ENCODE measurements around the gene MYH15.
A peak's percentile ranks its signal among the peaks of the same experiment; 100 is the strongest.

Gene MYH15

DNA sequence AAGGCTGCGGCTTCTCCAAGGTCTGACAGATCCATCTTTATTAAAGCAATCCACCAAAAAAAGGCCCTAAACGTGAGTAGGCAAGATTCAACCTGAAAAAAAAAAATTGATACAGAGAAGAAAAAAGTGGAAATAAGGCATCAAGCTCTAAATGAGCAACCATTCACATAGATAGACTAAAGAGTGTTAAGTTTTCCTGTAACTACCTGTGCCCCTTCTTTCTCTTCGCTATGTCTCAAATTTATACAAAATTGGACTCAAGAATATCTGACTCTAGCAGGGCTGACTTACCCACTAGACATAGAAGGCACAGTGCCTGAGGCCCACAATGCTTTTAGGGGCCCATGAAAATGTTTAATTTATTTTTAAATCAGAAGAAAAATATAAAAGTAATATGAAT is at the start of gene MYH15:
MYH15 (minus strand) TSS at position 101 of the 400 bp plus-strand sequence; CDS start at position 35, 66 bp downstream.
- DNase-seq, result no peak

DNA sequence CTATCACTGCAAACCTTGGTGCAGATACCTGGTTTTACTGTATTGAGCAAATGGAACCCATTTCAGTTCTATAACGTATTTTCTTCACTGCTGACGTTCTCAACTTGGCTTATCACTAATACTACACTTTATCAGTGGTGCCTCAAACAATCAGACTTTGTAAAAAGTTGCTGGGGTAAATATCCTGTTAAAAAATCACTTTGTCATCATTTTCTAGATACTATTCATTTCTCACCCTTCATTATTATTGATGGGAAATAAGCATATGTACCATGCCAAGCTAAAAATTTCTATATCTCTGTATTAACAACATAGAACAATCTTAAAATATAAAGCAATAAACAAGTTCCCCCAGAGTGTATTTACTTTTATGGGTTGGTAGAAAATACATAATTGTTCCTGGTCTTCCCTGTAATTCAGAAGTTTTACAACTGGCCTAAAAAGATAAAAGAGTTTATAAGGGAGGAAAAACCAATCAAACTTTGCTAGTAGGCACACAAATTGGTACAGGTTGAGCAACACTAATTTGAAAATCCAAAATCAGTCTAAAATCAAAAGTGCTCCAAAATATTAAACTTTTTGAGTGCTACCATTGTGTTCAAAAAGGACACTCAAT is 45.7 kb upstream of the MYH15 start:
- DNase-seq, result no peak

DNA sequence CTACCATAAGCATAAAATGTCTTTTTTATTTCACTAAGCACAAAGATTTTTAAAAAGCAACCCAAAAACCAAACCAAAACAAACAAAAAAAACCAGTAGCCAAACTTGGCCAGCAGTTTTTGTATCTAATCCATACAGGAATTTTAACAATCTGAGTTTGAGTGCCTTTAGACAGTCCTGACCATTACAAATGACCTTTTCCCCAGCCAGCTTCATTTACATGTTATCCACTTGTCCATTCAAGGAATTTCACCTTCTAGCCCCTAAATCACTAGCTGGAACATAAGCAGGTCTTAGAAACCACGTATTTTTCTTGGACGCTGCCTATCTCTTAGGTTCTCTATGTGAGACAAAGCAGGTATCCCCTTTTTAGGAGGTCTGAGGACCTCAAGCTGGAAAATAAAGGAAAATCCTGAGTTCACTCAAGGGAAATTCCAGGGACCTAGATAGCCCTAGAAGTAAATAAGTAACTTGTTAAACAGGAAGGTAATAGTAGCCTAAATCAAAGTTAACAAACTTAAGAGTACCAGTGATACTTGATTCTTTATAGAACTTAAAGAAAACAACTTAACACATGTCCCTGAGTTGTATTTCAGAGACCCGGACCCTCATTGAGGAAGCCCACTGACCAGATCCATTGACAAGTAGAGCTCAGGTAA is 44.6 kb upstream of the MYH15 start:
- DNase-seq, result no peak

DNA sequence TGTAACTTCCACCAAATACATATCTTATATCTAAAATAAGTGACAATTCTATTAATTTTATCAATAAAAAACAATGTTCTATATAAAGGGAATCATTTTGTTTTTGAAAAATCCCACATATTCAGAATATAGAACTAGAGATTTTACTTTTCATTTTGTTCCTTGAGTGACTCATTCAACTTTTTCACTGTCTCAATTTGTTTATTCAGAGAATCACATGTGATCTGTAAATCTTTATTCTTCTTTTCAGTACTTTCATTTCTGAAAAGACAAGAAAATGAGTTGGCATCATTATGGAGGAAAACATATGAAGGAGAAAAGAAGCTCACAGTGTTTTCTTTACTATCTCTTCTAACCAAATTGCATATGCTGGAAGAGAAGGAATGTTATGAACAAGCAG is 43.8 kb upstream of the MYH15 start:
- DNase-seq, result no peak

DNA sequence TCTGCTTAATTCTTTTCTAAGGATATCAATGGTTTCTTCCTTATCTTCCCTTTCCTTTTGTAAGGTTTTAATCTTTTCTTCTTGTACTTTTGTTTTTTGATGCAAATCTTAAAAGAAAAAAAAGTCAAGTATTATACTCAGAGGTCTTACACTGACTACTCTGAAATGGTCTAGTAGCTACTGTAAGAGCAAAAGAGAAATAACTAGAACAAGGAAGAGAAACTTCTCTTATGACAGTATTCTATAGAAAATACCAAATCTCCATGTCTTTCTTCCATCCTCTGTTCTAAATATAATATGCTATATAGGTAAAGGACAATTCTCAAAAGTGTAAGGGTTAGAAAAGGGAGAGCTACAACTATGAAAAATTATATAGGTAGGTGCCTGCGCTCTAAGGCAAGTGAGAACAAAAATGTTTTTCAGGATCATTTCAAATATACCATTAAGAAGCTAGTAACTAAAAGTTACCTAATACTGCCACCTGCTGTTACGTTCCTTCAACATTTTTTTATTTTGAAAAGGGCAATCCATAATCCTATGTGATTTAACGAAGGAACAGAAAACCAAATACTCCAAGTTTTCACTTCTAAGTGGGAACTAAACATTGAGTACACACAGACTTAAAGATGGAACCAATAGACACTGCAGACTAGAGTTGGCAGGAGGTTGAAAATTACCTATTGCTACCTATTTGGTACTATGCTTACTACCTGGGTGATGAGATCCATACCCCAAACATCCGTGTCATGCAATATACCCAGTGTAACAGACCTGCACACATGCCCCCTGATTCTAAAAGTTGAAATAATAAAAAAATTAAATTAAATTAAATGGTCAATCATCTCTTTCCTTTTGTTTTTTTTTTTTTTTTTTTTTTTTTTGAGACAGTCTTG is 42.1 kb upstream of the MYH15 start:
- DNase-seq, result peak; percentile 53

DNA sequence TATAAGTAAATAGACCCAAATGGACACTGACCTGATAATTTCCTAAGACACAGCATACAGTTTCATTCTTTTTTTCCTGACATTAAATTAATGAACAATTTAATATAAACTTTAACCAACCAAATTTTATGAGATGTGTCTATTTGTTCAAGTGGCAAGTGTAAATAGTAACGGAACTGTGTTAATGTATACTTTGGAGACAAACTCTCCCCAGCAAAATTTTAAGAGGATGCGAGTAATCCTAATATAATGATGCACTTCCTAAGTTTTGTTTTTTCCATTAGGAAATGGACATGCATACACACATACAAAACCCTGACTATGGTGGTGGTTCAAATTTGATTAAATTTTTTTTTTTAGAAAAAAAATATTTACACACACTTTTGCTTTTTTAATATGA is 38.5 kb upstream of the MYH15 start:
- no peak for DNase-seq

DNA sequence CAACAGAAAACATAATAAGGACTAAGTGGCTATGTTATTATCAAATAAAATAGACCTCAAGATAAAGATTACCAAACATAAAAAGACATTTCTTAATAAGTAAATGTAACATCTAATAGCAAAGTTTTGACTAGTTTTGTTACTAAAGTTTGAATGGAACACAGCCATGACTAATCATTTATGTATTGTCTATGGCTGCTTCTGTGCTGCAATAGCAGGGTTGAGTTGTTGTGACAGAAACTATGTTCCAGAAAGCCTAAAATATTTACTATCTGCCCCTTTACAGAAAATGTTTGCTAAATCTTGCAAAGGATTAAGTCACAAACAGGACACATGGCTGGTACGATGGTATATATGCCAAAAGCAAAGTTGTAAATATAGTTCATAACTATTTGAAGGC is 37.9 kb upstream of the MYH15 start:
- DNase-seq, result no peak

DNA sequence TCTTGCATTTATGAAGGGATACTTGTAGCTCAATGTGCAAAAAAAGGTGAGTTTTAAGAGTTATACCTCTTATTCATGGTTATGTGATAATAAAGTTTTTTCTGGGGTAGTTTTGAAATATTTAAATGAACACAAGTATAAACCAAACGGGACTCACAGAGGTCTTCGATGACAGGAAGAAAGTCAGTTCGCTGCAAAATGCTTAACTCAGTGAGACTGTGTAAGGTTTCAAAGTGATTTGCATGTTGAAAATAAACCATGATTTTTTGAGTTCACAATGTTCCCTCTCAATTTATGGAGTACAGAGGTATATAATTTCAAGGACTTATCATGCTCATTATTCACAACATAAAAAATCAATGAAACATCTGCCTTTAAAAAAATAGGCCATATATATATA is 36.3 kb upstream of the MYH15 start:
- no peak for DNase-seq

DNA sequence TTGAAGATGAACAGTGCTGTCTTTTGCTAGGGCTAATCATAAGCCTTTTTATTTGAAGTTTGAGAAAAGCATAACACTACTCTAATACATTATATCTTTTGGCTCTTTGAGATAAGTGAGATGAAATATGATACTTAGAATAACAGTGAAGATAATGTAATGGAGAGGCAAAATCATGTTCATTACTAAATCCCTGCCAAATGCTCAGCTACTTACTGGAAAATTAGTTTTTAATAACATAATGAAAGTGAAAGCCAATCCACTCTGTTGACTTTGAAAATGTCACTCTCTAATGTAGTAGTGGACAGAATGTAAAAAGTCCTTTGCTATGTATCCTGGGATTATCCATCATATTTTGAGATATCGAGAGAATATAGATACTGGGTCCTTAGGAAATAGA is 35.9 kb upstream of the MYH15 start:
- no peak for DNase-seq

DNA sequence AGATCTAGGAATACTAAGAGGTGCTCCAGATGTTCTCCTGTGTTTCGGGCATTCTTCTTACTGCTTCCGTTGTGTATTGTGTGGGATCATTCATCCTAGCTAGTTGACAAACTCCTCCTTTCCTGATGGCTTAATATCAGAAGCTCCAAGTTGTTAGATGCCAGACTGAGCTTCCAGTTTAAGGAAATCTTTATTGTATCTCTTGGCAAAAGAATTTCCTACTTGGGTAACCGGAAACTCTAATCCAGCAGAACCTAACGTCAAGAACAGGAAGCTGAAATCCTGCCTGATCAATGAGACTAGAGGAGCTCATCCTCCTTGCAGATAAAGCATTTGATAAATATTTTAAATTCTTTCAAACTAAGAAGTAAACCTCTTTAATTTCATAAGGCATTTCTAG is 27.7 kb upstream of the MYH15 start:
- DNase-seq, result no peak

DNA sequence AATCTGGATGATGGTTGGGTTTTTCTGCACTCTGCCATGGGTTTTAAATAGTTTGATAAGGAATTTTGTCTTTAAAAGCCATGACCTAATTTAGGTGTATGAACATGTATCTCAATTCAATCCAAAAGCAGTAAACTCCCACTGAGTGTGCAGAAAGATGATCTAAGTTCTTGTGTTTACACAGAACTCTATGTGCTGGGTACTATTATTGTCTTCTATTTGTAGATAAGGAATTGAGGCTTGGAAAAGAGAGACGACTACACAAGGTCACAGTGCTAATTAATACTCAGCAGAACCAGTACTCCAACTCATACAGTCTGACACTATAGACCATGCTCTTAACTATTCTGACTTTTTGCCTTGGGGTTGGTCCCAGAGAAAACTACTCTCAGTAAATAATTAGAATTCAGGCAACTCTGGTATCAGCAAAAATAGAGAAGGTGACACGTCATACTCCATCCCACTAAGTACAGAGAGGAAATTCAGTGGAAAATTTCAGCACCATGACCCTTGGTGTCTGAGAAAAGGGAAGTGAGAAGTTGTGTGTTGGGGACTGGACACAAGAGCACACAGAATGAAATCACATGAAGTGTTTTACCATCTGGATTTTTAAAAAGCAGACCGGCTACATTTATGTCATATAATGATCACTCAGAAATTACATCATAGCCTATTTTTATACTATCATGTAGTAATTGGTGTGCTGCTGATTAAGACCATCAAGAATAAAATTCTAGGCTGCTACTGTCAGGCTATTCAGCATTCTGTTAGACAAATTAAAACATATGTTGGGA is 18.3 kb upstream of the MYH15 start:
- no peak for DNase-seq

DNA sequence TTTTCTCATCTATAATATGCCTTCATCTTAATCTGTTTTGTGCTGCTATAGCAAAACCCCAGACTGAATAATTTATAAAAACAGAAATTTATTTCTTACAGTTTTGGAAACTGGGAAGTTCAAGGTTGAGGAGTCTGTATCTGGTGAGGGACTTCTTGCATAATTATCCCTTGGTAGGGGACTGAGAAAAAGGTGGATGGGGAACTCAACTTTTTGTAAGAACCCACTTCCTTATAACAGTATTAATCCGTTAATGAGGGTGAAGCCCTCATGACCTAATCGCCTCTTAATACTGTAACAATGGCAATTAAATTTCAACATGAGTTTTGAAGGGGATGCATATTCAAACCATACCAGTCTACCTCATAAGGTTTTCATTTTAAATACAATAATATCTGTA is 17.4 kb upstream of the MYH15 start:
- DNase-seq, result no peak

DNA sequence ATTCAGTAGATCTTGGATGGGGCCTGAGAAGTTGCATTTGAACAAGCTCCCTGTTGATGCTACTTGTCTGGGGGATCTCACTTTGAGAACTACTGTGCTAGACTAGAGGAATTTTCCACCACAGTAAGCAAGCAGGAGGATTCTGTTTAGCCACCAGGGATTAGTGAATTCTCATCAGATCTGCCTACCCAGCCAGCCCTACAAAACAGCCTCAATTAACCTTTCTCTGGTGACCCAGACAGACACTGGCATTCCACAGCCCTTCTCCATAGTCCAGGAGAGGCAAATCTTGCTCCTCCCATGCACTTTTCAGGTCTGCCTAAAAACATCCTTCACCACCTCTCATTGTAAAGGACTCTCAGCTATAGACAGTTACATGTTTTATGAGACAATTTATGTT is 16.7 kb upstream of the MYH15 start:
- no peak for DNase-seq

DNA sequence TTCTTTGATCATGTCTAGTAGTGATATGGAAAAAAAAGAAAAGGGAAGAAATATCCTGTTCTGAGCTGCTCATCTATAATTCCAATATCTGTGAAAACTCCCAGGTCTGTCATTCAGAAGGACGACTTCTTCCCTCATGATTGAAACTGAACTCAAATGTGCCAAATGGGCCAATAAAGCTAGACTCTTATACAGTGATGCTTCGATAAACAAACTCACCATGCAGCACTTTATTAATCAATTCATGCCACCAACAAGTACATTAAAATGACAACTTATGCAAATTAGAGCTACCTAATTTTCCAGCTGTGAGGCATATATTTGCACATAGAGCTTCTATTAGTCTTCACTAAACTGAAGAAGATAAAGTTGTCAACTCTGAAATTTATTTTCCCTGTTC is 15.6 kb upstream of the MYH15 start:
- DNase-seq, result no peak

DNA sequence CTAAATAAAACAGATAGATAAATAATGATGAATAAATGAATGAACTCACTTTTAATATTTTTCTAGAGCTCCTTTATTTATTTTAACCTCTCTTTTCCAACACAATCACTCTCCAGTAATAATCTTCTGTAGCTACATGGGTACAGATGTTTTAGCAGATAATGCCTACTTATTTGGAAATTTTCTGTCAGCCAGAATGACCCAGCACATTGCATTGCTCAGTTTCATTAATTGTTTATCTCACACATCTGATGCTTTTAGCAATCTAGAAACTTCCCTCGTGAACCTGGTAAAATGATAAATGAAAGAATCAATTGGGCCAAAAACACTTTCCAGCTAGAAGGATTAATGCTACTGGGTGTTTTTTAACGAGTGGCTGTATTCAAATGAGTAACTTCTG is 14.9 kb upstream of the MYH15 start:
- no peak for DNase-seq

DNA sequence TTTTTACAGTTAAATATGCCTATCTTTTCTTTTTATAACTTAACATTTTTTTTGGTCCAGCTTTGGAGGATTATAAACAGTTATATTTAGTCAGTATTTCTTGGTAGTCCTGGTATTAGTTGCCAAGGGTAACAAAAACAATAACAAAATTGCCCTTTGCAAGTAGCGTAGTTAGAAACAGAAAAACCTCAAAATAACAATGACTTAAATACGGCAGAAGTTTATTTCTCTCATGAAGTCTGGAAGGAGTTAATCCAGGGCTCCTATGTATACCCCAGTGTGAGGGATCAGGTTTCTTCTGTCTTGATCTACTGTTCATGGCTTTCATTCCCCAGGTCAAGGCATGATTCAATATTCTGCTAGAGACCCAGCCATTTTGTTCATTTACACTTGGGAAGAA is 14.1 kb upstream of the MYH15 start:
- DNase-seq, result no peak

DNA sequence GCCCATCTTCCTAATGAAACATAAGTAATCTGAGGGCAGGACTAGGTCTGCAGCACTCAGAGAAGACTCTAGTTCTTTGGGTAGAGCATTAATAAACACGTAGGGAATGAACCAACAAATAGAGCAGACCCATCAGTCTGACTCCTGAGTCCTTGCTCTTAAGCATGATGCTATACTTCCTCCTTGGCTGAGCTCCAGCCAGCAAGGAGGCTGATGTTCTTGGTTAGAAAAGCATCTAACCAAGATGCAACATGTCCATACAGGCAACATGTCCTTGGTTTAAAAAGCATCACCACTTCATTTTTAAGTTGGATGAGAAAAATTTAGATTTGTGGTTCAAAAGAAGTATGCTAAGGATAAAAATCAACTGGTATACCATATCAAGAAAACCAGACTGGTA is 8.5 kb upstream of the MYH15 start:
- DNase-seq, result no peak

DNA sequence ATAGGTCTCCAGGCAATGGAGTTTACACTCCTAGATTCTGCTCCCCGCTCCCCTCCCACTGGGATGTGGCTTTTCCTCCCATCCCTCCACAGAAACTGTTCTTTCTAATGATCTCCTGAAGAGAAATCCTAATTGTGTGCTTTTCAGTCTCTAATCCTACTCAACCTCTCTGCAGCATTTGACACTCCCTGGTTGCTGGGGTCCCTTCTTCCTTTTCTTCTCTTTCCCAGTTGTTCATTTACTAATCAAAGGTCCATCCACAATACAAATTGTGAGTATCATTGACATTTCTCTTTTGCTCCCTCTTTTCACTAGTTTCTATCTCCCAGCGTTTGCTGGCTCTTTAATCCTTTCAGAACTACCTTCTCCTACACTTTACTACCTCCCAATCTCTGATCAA is 6.5 kb upstream of the MYH15 start:
- no peak for DNase-seq

DNA sequence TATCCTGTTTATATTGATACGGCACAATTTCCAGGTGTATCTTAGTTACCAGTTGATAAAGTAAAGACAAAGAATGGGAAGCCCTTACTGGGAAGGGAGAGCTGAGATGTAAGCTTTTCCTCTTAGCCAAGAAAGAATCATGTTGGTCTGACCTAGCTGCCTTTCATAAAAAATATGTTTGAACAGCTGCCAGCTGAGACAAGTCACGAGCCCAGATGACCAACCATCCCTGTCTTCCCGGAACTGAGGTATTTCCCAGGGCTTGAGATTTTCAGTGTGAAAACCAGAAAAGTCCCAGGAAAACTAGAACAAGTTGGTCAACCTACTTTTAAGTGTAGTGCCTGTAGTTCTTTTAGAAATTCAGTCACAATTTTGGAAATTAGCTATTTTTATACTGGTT is 3.6 kb upstream of the MYH15 start:
- peak; percentile 68 for DNase-seq

DNA sequence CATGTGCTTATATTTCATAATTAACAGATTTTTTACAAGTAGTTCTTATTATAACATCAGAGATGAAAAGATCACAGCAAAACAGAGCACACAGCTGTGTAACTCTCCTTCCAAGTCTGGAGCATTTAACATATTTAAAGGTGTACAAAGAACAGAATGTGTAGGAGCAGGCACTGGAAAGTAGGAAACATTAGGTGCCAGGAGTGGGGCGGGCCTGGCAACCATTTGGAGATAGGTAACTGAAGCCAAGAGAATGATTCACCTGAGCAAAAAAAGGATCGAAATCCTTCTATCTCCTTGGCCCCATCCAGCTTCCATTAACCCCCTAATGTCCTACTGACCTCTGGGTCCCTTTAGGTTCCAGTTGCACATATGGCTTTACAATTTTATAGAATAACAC is 2.3 kb upstream of the MYH15 start:
- no peak for DNase-seq

DNA sequence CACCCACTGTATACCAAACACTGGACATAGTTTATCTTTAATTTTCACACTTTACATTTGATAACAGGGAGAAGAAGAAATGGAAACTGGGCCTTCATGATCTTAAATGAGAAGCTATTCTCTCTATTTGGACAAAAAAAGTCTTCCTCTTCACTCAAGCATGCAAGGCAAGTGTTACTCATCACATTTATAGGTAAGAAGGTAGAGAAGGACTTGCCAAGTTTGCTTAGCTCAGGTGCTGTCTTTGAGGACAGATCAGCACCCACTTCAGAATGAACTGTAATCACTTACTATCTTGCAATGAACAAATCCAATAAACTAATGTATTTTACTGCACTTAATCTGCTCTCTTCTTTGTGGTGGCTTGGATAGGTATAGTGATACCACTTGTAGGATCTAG is 1.1 kb upstream of the MYH15 start:
- DNase-seq, result no peak

DNA sequence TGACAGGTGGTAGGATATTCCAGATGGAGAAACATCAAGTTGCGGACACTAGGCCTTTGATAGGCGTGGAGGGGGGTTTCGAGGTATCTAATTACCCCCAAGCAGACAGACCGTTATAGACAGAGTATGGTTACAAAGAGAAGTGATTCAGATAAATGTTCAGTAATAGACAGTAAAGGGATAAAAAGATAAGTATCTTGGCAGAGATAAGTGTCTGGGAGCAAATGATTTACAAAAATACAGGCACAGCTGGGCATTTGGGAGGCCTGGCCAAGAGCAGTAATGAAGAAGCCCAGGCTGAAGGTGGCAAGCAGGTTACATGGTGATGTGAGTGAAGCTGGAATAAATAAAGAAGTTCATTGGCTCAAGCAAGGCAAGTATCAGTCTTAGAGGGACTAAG is 659 bp upstream of the MYH15 start:
- no peak for DNase-seq

DNA sequence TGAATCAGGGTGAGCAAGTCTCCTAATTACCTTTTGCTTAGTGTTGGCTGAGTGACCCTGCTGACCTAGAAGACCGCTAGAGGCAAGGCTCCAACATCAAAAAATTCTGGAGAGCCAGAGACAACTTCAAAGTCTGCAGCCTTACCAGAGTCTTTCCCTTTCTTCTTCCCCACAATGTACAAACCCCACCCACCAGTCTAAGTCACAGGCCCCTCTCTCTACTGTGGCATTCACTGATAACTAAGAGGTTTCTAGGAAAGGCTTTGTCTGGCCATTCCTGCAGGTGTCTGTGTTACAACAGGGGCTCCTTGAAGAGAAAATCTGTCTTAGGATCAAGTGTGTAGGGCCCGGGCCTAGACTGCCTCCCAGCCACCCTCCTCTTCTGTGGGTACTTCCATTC is 525 bp downstream of the MYH15 start:
- no peak for DNase-seq

Data from NCI-H146 (cell line).